WERI-Rb-1 (cell line): ENCODE measurements around the gene NDST1.

Source experiments
- DNase-seq: peaks from one replicate; pipeline ENCODE4 v3.0.0-alpha.2; 2020
- H3K27ac ChIP-seq: fragments of 250-450 bp; sonication (Bioruptor Pico); 2 replicates; pipeline ENCODE4 v1.5.1; 2020; ENCODE audit warnings: mild to moderate bottlenecking, moderate library complexity
- H3K27me3 ChIP-seq: fragments of 250-450 bp; sonication (Bioruptor Pico); 2 replicates; pipeline ENCODE4 v1.5.1; 2021; ENCODE audit warnings: mild to moderate bottlenecking, low read depth, moderate library complexity; ENCODE audit not compliant: insufficient read depth, severe bottlenecking
- H3K36me3 ChIP-seq: fragments of 250-450 bp; sonication (Bioruptor Pico); 2 replicates; pipeline ENCODE4 v1.5.1; 2020; ENCODE audit warnings: mild to moderate bottlenecking, moderate library complexity
- H3K4me3 ChIP-seq: 2 replicates; pipeline ENCODE4 v1.5.1; 2011; ENCODE audit warnings: low read depth, mild to moderate bottlenecking, control low read depth, low read length
- H3K9me3 ChIP-seq: fragments of 250-450 bp; sonication (Bioruptor Pico); 2 replicates; pipeline ENCODE4 v1.5.1; 2021; ENCODE audit warnings: mild to moderate bottlenecking, moderate library complexity; ENCODE audit not compliant: severe bottlenecking
- TF ChIP-seq, protein P1 (sequence below): IDR thresholded peaks from 2 replicates; pipeline ENCODE4 v1.5.1; 2011; ENCODE audit warnings: low read depth, mild to moderate bottlenecking, control low read depth, inconsistent platforms, low read length

NDST1 gene

DNA sequence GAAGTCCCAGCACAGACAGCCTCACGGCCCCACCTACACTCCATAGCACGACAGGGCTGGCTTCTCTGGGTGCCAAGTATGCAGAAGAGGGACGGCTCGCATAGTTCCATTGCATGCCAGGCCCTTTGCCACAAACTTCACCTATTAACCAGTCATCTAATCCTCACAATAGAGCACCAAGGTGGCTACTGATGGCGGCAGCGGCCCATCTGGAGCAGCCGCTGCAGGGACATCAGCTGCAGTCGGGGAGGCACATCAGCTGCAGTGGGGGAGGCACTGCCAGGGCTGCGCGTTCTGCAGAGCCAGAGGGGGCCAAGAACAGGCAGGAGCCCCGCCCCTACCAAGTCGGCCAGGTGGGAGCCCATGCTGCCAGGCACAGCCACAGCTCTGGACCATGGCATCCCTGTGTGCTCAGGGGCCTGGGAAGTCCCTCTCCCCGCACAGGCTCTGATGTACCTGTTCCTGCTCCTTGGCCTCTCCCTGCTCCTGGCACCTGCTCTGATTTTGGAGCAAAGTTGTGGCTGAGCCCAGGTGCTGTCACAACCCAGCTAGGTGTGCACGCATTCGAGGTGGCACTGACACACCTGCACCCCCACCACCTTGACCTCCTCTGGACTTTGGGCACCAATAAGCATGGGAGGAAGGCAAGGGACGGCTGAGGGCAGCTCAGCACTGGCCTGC lies 71.0 kb downstream of the NDST1 start:
- TF ChIP-seq, protein P1, sequence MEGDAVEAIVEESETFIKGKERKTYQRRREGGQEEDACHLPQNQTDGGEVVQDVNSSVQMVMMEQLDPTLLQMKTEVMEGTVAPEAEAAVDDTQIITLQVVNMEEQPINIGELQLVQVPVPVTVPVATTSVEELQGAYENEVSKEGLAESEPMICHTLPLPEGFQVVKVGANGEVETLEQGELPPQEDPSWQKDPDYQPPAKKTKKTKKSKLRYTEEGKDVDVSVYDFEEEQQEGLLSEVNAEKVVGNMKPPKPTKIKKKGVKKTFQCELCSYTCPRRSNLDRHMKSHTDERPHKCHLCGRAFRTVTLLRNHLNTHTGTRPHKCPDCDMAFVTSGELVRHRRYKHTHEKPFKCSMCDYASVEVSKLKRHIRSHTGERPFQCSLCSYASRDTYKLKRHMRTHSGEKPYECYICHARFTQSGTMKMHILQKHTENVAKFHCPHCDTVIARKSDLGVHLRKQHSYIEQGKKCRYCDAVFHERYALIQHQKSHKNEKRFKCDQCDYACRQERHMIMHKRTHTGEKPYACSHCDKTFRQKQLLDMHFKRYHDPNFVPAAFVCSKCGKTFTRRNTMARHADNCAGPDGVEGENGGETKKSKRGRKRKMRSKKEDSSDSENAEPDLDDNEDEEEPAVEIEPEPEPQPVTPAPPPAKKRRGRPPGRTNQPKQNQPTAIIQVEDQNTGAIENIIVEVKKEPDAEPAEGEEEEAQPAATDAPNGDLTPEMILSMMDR: no peak

DNA sequence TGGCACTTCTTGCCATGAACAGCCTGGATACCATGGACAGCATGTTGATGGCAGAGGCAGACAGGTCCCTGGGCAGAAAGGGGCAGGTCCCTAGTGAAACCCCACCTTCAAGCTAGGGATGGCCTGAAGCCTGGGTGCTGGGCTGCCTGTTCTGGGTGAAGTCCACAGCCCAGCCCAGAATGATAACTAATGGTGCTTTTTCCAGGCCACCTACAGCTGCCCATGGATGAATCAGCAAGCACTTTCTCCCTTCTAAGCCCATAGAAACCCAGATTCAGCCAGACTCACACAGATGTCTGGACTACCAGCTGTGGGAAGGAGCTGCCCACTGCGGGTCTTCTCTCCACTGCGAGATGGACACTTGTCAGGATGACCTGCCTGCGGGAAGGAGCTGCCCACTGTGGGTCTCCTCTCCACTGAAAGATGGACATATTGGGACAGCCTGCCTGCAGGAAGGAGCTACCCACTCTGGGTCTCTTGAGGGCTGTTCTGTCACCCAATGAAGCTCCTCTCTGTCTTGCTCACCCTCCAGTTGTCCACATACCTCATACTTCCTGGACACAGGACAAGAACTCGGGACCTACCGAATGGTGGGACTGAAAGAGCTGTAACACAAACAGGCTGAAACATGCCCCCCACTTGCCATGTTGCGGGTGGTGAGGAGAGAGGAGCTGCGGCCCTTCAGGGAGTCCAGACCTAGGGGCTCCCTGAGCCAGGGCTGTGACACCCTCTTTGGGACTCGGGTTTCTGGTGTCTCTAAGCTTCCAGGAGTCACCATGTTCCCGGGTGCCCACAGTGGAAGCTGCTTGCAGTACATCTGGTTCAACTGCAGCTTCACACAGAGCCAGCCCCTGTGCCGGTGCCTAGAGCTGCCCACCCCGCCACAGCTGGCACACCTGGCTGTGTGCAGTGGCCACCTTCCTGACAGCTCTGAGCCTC lies 71.8 kb downstream of the NDST1 start:
- no peaks in the 10 kb centered on the region for H3K36me3 ChIP-seq
- TF ChIP-seq, protein P1: no peak
- no peaks in the 10 kb centered on the region for H3K9me3 ChIP-seq
- H3K4me3 ChIP-seq: no peak overlapping the region
- H3K27me3 ChIP-seq: no peaks in the 10 kb centered on the region
- no peak for DNase-seq
- no peak overlapping the region for H3K27ac ChIP-seq

More for the DNA sequence above, 71.0 kb downstream of the NDST1 start:
- Histone ChIP-seq H3K27me3 (no peaks in the 10 kb centered on the region), H3K27ac (no peak overlapping the region), H3K9me3 (no peaks in the 10 kb centered on the region), H3K4me3 (no peak overlapping the region), H3K36me3 (no peaks in the 10 kb centered on the region)
- DNase-seq: no peak

DNA sequence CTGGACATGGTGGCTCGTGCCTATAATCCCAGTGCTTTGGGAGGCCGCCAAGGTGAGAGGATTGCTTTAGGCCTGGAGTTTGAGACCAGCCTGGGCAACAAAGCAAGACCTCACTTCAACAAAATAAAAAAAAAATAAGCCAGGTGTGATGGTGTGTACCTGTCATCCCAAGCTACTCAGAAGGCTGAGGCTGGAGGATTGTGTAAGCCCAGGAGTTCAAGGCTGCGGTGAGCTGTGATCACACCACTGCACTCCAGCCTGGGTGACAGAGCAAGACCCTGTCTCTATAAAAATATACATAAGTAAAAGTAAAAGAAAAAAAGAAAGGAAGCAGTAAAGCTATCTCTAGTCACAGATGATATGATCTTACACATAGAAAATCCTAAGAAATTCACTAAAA lies 73.0 kb downstream of the NDST1 start:
- TF ChIP-seq, protein P1: no peak
- Histone ChIP-seq H3K36me3 (no peaks in the 10 kb centered on the region), H3K9me3 (no peaks in the 10 kb centered on the region), H3K27ac (no peak overlapping the region), H3K27me3 (no peaks in the 10 kb centered on the region), H3K4me3 (no peak overlapping the region)
- DNase-seq: no peak

DNA sequence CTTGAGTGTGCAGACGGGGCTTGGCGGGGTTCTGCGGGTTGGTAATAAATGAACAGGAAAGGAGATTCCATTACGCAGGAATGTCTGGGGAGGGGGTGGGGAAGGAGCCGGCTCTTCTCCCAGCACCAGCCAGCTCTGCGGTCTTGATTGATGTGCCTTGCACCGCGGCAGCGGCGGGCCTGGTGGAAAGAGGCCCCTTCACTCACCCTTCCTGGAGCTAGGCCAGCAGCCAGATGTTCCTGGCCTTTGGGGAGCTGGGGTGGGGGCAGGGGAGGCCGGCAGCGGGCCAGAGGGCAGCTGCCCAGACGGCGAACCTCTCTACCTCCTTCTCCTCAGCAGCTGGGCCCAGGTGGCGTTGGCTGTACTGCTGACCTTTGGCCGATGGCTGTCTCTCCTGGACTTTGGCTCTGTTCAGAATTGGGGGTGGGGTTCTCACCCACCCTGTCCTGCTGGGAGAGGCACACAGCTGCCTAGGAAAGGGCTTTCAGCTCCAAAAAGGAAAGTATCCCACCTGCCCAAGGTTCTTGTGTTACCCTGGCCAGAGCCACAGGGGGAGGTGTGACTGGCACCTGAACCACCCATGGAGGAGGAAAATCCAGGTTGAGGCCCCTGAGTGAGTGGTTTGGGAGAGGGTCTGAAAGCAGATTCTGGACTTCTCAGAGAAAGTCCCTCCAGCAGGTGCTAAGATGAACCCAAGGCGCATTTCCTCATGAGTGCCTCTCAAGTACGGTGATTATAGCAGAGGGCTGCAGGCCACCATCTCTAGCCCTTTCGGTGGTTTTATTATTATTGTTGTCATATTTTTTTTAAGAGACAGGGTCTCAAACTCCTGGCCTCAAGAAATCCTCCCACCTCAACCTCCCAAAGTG lies 74.5 kb downstream of the NDST1 start:
- H3K27ac ChIP-seq: no peak overlapping the region
- no peak overlapping the region for H3K4me3 ChIP-seq
- H3K9me3 ChIP-seq: no peaks in the 10 kb centered on the region
- no peaks in the 10 kb centered on the region for H3K36me3 ChIP-seq
- no peaks in the 10 kb centered on the region for H3K27me3 ChIP-seq
- no peak for DNase-seq
- TF ChIP-seq, protein P1: no peak

DNA sequence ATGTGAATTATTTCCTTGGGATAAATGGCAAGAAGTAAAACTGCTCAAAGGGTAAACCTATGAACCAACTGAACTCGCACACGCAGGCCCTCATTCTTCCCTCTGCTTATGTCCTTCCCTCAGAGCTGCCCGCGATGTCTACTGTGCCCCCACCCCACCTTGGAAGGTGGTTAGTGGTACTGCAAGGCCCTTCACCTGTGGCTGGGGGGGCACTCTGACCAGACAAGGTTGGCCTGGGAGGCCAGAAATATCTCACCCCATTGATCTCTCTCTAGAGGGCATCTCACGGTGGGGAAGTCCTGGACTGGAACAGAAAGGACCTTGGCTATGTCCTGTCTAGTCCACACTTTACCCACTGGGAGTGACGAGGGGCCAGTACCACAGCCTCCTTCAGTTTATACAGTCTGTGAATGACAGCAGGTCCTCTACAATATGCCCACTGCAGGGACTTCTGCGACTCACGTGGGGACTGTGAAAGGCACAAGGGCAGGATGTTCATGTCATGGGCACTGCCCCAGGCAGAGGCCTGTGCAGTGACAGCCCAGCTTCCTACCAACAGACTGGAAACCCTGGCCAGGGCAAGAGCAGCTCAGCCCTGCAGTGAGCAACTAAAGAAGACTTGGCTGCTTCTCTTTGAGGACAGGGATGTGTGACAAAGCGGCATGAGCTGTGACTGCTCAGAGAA lies 75.8 kb downstream of the NDST1 start:
- Histone ChIP-seq H3K27me3 (no peaks in the 10 kb centered on the region), H3K36me3 (no peaks in the 10 kb centered on the region), H3K4me3 (no peak overlapping the region), H3K27ac (no peak overlapping the region), H3K9me3 (no peaks in the 10 kb centered on the region)
- no peak for DNase-seq
- TF ChIP-seq, protein P1: no peak
